ENCODE results near the gene SPAG8. TPM values are rescaled to one million over a fixed set of nuclear protein-coding genes. Genes with fewer than 3 reads are reported as not detected.

The SPAG8 gene
- polyA plus RNA-seq, 10 donors: 1.1 to 3.5 (median 1.8) TPM

DNA sequence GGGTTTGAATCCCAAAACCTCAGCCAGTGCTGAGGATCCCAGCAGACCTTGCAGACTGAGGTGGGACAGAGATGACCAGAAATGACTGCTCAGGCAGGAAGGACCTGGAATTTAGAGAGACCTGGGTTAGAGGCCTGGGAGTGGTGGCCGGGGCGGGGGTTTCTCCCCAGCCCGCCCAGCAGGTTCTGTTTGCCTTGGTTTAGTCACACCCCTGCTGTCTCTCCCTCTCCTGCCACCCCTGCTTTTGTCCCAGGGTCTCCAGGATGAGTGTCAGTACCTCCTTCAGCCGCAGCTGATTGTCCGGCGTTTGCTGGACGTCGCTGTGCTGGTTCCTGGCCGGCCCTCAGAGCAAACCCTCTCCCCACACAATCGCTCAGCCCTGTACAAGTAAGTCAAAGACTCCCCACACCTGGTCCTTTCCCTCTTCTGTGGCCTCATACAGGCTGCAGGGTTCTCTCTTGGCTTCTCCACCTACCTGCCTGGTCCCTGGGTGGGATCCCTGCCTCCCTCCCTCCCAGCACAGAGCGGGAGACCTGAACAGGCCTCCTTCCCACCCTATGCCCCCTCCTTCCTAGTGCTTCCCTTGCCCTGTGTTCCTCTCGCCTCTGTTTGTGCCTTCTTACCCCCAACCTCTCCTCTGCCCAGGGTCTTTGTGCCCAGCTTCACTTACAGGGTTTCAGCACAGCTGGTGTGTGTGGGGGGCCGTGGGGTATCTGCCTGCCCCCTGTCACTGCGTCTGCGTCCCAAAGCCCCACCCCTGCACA is 29.0 kb upstream of the SPAG8 start:
- no peak for DNase-seq

DNA sequence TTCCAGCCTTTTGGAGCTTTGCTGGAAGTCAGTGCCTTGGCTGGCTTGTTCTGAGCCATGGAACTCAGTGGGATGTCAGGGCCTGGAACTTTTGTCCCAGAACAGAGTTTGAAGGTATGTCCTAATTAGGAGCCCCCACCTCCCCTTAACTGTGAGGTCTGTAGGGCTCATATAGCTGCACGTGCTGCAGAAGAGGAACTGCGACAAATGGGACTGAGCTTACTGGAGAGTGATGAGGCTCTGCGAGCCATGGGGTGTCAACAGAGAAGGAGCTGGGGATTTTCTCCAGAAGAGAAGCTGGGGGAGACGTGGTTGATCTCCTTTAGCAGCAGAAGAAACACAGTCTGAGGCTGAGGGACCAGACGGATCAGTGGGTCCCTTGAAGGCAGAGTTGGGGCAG is 27.9 kb upstream of the SPAG8 start:
- no peak for DNase-seq

DNA sequence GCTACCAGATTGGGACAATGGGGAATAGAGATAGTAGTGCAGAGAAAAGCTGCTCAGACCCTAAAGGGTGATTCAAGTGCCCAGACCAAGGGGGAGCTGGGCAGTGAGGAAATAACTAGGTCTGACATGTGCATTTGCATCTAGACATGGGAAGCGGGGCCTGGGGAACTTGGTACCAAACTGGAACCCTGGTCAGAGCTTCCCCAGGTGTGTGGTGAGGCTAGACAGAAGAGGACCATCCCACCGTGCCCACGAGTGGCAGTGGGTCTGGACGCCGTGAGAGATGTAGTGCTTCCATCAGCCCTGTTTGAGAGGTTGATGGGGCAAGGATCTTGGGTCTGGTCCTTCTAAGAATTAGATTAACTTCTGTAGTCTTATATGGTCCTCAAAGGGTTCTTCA is 24.5 kb upstream of the SPAG8 start:
- no peak for DNase-seq

DNA sequence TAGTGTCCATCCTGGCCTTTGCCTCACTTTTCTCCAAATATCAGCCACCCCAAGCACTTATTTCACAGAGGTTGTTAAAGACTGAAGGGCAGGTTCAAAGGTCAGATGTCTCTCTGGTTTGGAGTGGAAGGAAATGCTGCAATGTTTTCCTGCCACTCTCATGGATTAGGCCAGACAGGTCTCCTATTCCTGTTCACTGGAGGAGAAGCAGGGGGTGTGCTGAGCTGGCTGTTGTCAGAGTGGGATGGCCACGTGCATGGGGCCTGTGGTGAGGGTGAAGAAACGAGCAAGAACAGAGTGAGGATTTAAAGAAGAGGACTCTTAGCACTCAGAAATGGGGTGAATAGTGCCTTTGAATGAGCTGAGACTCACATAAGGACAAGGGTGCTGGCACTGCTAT is 23.7 kb upstream of the SPAG8 start:
- no peak for DNase-seq

DNA sequence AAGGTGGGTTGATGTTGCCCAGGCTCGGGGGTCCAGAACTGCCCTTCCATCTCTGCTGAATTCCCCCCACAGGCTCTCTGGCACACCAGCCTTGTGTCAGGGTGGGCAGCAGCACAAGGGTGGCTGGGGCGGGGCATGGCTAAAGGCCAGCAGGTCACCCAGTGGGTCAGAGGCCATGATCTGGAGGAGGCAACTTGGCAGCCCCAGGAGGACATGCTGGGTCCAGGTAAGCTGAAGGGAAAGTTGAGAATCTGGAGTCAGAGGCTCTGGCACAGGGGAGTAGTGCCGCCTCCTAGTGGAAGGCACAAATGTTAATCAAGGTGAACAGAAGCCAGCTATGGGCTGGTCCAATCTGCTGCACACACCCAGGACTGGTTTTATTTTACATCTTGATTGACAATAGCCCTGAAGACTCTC is 23.2 kb upstream of the SPAG8 start:
- no peak for DNase-seq

DNA sequence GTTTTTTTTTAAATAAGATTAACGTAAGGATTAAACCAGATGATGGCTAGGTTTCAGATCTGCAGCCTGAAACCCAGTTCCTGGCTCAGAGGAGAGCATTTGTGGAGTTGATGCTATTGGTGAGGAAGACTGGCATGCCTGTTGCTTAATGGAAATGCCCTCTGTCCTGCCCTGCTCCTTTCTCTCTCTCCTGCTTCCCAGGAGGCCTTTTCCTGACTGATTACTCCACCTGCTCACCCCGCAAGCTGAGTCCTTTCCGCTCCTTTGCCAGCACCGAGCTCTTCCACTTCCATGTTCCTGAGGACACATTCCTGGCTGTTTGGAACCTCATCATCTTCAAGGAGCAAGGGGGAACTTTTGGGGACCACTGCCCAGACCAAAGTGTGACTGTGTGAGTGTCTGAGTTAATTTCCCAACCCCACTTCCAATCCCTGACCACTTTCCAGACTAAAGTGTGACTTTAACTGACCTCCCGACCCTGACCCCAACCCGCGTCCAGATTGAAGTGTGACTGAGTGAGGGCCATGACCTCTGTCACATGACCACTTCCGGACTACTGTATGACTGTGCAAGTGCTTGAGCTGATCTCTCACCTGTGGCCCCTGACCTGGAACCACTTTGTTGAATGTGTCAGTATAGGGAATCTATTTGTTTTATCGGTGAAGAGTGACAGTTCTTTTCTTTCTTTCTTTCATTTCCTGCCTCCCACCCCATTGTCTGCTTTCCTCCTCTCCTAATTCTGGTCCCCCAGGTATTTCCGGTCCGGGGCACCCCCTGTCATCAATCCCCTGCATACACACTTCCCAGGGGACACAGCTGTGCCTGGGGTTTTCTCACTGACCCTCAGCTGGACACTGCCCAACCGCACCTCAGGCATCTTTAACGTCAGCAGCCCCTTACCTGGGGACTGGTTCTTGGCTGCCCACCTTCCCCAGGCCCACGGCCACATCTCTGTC is 22.5 kb upstream of the SPAG8 start:
- no peak for DNase-seq

DNA sequence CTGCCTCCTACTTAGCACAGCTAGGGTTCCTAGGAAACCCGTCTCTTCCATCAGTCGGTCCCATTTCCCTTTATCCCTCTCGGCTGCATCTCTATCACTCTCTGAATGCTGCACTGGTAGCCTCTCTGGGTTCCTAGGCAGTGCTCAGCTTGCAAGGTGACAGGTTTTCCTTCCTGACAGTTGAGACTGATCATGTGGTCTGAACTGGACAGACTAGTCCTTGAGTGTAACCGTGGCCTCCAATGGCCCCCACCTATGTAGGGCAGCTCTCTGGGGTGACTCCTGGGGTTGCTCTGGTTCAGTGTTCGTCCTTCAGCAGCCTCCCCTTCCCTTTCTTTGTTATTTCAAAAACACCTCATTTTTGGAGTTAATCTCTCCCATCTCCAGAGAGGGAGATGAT is 20.8 kb upstream of the SPAG8 start:
- no peak for DNase-seq

DNA sequence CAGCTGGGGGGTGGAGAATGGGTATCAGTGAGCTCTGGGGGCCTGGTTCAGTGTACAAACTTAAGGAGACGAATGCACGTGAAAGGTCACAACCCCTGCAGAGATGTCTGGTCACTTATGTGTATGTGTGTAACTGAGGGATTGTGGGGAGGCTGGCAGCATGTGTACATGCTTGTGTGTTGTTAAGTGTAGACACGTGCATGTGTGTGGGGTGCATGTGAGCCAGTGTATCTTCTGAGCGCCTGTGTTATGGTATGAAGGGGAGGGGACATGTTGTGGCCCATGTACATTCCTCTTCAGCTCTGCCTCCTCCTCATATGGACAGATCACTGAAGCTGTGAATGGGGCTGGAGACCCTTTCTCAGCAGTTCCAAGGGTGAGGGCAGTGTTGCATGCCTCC is 19.0 kb upstream of the SPAG8 start:
- no peak for DNase-seq

DNA sequence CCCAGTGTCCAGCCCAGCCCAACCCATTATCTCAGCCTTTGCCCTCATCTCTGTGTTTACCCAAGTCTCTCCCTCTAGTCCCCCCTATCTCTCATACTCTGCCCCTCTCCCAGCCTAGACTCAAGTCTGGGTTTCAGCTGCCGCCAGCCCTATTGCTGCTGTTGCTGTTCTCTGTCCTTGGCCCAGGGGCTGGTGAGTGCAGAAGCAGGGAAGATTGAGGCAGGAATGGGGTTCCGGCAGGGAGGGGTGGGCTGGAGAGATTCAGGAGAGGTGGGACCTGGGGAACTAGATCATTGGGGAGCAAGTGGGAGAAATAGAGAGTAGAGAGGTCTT is 17.7 kb upstream of the SPAG8 start:
- no peak for DNase-seq

DNA sequence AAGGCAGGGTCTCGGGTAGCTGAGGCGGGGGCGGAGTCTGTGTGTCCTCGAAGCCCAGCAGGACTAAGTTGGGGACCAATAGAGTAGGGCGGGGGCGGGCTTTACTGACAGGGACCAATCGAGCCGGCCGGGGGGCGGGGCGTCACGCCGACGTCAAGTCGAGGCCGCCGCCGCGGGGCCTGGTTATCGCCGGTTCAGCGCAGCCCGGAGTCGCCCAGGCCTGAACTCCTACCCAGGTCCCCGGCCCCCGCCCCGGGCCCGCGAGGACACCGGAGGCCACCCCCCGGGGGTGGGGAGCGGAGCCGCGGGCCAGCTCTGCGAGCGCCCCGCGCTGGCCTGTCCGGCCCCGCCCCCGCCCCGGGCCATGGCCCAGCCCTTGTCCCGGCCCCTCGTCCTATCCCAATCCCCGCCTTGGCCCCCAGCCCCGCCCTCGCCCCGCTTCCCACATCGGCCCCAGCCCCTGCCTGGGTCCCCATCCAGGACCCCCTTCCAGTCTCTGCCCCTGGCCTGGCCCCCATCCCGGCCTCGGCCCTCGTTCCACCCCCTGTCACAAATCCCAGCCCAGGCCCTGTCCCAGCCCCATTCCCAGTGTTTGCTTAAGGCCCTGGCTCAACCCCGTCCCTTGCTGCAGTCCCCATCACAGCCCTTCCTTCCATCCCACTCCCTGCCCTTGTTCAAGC is 17.2 kb upstream of the SPAG8 start, which contains the start of gene TMEM8B:
TMEM8B (plus strand) TSS at position 145 of the 680 bp plus-strand sequence; CDS start at position 365, 220 bp downstream.
- DNase-seq: peak; percentile 95 to 98 (median 96)

DNA sequence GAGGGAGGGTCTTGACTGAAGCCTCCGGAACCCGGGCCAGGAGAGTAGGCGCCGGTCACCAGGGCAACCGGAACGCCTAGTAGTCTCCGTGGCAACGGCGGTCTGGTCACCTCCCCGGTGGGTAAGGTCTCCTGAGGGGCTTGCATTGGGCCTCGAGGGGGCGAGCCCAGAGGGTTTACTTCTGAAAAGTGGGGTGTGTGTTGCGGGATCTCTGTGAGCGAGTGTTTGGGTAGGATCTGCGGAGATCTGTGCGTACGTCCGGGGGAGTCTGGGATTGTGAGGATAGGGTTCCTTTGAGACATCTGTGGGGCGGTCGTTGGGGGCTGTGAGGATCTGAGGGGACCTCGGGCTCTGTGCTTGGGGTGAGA is 16.6 kb upstream of the SPAG8 start, which contains the start of gene FAM221B:
FAM221B (minus strand) TSS at position 17 of the 368 bp plus-strand sequence. CDS start 2,571 bp downstream, outside the sequence.
- peak in 1 of 3 donors; percentile 24 for DNase-seq

DNA sequence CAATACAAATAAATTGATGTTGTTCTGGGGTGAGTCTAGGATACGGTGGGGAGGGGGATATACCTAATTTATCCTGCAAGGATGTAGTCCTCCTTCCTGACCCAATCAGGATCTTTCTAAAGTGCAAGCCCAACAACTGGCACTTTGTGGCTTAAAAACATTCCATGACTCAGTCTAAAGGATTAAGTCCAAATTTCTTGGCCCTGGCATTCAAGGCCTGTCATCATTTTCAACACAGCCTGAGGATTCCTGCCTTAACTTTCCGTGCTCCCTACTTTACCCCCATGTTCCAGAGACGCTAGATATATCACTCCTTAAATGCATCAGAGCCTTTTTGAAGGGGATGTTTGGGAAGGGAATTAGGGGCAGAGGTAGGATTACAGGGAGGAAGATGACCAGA is 15.4 kb upstream of the SPAG8 start:
- no peak for DNase-seq

DNA sequence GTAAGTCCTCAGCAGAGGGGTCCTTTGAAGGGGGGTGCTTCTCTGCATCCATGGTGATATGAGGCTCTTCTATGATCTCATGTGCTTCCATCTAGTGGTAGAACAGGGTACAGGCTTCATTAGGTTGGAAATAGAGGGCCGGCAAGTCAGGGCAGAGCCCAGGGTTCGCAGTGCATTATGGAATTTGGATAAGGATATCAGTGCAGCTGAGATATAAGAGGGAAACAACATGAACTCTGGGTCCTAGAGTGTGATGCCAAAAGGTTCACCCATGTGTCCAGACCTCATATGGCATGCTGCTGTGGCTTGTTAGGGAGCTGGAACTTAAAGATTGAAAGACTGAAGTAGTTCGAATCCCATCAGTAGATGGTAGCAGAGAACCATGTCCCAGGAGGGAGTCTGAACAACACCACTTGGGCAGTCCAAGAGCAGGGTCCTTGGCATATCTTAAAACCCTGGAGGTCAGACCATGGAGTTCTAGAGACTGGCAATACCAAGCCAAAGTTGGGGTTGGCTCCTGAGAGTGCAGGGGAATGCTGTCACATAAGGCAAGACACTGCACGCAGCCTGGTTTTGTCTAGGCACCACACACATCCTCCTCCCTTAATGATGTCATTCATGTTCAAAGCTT is 14.1 kb upstream of the SPAG8 start:
- DNase-seq: peak in 2 of 3 donors; percentile 52 to 76

DNA sequence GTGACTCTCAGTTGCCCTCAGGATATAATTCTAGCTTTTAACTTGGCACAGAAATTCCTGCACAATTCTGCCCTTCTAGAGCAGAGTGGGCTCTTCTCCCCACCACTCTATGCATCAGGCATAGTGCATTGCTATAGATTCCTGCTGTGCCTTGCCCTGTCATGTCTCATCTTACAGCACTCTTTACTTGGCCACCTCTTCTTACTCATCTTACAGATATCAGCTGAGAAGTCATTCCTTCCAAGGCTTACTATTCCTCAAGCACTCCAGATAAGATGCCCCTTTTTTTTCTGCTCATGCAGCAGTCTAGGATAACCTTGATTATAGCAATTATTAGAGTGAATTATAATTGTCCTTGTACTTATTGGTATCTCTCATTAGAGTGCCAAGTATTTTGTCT is 10.9 kb upstream of the SPAG8 start:
- no peak for DNase-seq

DNA sequence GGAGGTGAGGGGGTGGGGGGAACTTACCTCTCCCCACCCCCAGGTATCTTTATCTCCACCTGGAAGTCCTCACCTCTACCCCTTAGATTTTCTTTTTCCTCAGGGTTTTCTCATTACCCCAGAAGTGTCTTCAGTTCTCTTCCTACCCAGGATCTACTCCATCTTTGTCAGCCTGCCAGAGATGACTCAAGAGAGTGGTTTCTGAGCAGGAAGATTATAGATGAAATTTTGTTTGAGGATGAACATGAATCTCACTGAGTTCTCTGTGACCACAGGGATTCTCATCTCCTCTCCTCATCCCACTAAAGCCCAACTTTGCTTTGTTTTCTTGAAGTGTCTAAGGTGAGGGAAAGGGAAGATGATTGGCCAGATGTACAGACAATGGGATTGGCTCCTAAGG is 8.0 kb upstream of the SPAG8 start:
- peak in 1 of 3 donors; percentile 46 for DNase-seq

DNA sequence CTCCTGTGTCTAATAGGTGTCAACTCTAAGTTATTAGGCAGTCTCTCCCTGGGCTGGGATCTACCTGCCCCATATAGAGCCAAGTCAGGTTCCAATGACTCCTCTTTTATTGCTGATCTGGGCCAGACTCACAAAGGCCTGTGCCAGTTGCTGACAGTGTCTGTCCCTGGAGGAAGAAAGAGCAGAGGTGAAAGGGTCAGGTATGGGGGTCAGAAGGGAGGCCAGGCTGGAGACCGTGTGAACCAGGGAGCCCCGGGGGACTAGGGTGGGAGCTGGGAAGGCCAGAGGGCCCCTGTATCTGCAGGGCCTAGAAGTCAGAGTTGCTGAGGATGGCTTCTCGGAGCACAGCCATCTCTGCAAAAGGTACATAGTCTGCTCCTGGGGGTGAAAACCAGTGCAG is 6.3 kb upstream of the SPAG8 start:
- no peak for DNase-seq

DNA sequence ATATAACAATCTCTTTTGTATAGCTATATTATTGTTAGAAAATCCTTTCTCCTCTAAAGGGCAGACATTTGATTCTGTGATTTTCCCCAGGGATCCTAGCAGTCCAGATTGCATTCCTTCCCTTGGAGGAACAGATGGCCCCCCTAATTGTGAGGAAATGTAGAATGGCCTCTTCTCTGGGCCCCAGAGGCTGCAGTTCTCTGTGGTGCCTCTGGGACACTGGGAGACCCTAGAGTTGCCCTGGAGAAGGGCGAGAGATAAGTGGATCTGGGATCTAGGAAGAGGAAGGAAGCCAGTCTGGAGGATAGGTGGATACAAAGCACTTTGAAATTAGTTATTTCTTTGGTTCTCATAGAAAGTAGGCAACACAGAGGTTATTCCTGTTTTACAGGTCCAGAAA is 4.6 kb upstream of the SPAG8 start:
- DNase-seq: no peak

DNA sequence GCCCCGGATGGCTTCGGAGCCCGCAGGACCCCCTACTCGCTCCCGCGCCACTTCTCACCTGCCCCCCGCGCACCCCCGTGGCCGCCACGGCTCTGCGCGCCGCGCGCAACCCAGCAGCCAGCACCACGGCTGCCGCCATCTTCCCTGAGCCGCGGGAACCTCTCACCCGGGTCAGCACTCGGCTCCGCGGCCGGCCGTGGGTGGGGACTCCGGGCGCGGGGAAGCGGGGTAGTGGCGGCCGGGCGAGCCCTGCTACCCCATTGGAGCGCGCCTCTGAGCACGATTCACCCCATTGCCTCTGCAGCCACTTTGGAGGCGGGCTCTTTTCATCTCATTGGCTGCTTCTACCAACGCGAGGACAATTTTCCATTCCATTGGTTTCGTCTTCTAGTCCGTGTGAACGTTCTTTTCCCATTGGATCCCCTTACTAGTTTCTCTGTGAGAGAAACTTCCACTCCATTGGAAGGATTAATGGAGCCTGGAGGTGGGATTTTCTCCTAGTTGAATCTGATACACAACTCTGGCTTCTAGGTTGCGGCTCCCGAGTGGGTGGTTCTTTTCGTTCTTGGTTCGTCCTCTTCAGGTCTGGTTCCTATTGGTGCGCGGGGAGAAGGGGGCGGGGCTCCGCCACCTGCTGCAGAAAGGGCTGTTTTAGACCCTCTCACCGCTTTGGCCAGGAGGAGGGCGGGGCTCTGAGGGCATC is 2.9 kb upstream of the SPAG8 start, which contains the start of gene HINT2:
HINT2 (minus strand) TSS at position 202 of the 703 bp plus-strand sequence; CDS start at position 139, 63 bp downstream.
- DNase-seq: peak; percentile 97 to 99 (median 99)

DNA sequence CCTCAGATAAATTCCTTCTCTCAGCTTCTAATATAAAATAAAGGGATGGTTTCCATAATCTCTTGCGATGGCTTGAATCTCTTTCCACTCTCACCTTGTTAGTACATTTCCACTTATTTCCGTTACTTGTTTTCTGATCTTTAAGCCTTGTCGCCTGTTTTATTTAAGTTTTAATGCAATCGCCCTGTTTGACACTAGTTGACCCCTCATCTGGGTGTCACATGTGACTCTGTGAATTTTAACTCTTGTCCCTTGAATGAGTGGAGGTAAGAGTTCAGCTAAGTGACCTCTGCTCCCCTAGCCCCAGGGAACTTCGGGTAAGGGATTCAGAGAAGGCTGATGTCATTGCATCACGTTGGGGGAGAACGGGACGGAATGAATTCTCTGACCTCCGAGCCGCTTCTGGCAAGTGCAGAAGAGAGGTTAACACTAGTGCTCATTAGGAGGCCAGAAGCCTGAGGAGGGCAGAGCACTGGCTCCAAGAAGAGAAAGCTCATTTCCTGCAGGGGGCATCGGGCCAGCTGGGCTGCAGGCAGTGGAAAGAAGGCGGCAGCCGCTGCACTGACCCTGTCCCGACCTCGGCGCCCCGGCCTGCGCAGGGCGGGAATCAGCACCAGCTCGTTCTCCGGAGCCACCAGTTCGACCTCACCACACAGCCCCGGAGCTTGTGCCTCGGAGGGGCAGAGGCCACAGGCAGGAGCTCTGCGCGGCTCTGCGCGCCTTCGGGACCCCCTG is 2.2 kb upstream of the SPAG8 start:
- DNase-seq: peak; percentile 41 to 85 (median 77)

DNA sequence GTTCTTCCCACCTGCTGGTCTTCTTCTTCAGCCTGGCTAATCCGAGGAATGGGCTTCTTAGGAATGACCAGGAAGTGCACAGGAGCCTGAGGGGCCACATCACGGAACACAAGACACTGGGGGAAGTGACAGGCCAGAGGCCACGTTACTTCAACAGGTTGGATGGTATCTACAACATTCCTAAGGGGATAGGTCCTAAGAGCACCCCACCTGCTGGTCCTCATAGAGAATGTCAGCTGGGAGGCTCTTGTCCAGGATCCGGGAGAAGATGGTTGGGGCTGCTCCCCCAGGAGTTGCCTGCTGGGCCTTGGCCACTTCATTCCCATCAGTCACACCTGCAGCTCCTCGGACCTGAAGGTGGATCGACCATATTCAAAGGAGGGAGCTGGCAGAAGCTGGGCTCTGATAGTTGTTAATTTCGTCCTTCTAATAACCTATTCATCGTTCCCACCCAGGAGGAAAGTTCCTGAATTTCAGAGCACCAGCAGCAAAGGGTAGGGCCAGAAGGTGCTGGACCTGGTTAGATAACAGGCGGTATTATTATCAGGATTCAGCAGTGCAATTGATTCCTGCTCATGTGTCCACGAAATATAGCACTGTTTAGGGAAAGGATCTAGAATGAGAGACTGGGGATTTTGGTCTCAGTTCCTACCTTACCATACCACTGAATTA is 1.5 kb upstream of the SPAG8 start:
- no peak for DNase-seq
